Activated CD8-positive, alpha-beta memory T cell treated with anti-CD3 and anti-CD28 coated beads, Interleukin-2, amount 50 U/mL, for 24 hours (primary cell): ENCODE data around the gene ITLN1.
"Not testable (repeated sequence)": the region's sequence is repeated elsewhere in the genome, so short reads cannot be mapped to it uniquely, and the experiment has no call there.

ENCODE experiments used
- DNase-seq: peaks from one replicate; pipeline ENCODE4 v3.0.0-alpha.2; 2020; ENCODE audit errors: extremely low read depth

ITLN1 gene

GRCh38 chr1:160885042-160885441 lies at the start of gene ITLN1:
Gene ITLN1 (minus strand): TSS chr1:160885180. CDS start chr1:160884877, 303 bp downstream.
- no peak for DNase-seq

- DNase-seq, result not testable (repeated sequence)
These were observed 48.3 kb upstream of the ITLN1 start for GRCh38 chr1:160933305-160933704.

- no peak for DNase-seq
These were observed 40.8 kb upstream of the ITLN1 start for GRCh38 chr1:160925652-160926244.

GRCh38 chr1:160924791-160925651 lies 40.0 kb upstream of the ITLN1 start:
- no peak for DNase-seq

GRCh38 chr1:160916666-160917065 lies 31.7 kb upstream of the ITLN1 start:
- DNase-seq, result no peak

- DNase-seq, result not testable (repeated sequence)
These were observed 28.2 kb upstream of the ITLN1 start for GRCh38 chr1:160913229-160913628.

GRCh38 chr1:160911925-160912324 lies 26.9 kb upstream of the ITLN1 start:
- no peak for DNase-seq

GRCh38 chr1:160911441-160911840 lies 26.5 kb upstream of the ITLN1 start:
- DNase-seq, result no peak

- no peak for DNase-seq
These were observed 25.3 kb upstream of the ITLN1 start for GRCh38 chr1:160910170-160910750.

- no peak for DNase-seq
These were observed 23.0 kb upstream of the ITLN1 start for GRCh38 chr1:160907976-160908375.

- no peak for DNase-seq
These were observed 20.6 kb upstream of the ITLN1 start for GRCh38 chr1:160905617-160905989.

GRCh38 chr1:160904783-160905616 lies 20.0 kb upstream of the ITLN1 start:
- no peak for DNase-seq

GRCh38 chr1:160902251-160902650 lies 17.3 kb upstream of the ITLN1 start:
- DNase-seq, result not testable (repeated sequence)

- no peak for DNase-seq
These were observed 16.8 kb upstream of the ITLN1 start for GRCh38 chr1:160901768-160902167.

GRCh38 chr1:160900683-160901082 lies 15.7 kb upstream of the ITLN1 start:
- DNase-seq, result not testable (repeated sequence)

GRCh38 chr1:160894368-160895135 lies 9.6 kb upstream of the ITLN1 start:
- not testable (repeated sequence) for DNase-seq

GRCh38 chr1:160891474-160891873 lies 6.5 kb upstream of the ITLN1 start:
- no peak for DNase-seq

- DNase-seq, result no peak
These were observed 3.9 kb upstream of the ITLN1 start for GRCh38 chr1:160888926-160889325.

- no peak for DNase-seq
These were observed 2.1 kb upstream of the ITLN1 start for GRCh38 chr1:160887071-160887470.

- no peak for DNase-seq
These were observed 401 bp downstream of the ITLN1 start for GRCh38 chr1:160884579-160884978.
